Lung (tissue), 12 donors: Measurements from ENCODE around the gene OAS3. TPM values are rescaled to one million over a fixed set of nuclear protein-coding genes. Genes with fewer than 3 reads are reported as not detected.

Source experiments
- ATAC-seq: fragments of 200-7000 bp; cut with Tn5 transposase; one replicate; pipeline ENCODE4 v1.9.1; 2020; ENCODE audit warnings: moderate number of reproducible peaks; ENCODE audit not compliant: insufficient read depth, low FRiP score
- DNase-seq, 3 donors: peaks; one replicate each; pipeline ENCODE4 v3.0.0-alpha.2; 2013 to 2017
- H3K27ac ChIP-seq, 2 donors: one replicate each; pipeline ENCODE4 v1.5.1; 2013; ENCODE audit warnings: mild to moderate bottlenecking in 2 of 2, moderate library complexity in 2 of 2, control low read depth in 1 of 2, inconsistent platforms in 1 of 2, low read depth in 1 of 2, low read length in 1 of 2
- H3K27me3 ChIP-seq, 3 donors: one replicate each; pipeline ENCODE4 v1.5.1; 2013; ENCODE audit warnings: low read length in 2 of 3; ENCODE audit not compliant: control insufficient read depth in 3 of 3, insufficient read depth in 3 of 3
- H3K36me3 ChIP-seq, 4 donors: one replicate each; pipeline ENCODE4 v1.5.1; 2013; ENCODE audit warnings: low read length in 4 of 4, mild to moderate bottlenecking in 1 of 4, moderate library complexity in 1 of 4; ENCODE audit not compliant: control insufficient read depth in 4 of 4, insufficient read depth in 4 of 4
- H3K4me1 ChIP-seq, 5 donors: one replicate each; pipeline ENCODE4 v1.5.1; 2013; ENCODE audit warnings: low read length in 5 of 5, mild to moderate bottlenecking in 2 of 5, moderate library complexity in 1 of 5; ENCODE audit not compliant: control insufficient read depth in 5 of 5, insufficient read depth in 5 of 5
- H3K4me3 ChIP-seq: one replicate; pipeline ENCODE4 v1.5.1; 2013; ENCODE audit warnings: mild to moderate bottlenecking, control low read depth, moderate library complexity
- H3K9ac ChIP-seq, 2 donors: one replicate each; pipeline ENCODE4 v1.5.1; 2013; ENCODE audit warnings: low read length in 2 of 2, control low read depth in 1 of 2; ENCODE audit not compliant: insufficient read depth in 1 of 2
- H3K9me3 ChIP-seq, 4 donors: one replicate each; pipeline ENCODE4 v1.5.1; 2013; ENCODE audit warnings: low read length in 3 of 4, mild to moderate bottlenecking in 1 of 4, moderate library complexity in 1 of 4; ENCODE audit not compliant: control insufficient read depth in 4 of 4, insufficient read depth in 3 of 4
- WGBS, 2 donors: extraction: QIAGEN DNeasy Blood & Tissue Kit; methylation state at CpG; one replicate each; pipeline ENCODE4 v1.1.7; 2013; 5-methylcytosine and 5-hydroxymethylcytosine counted together
- polyA plus RNA-seq, 2 donors: library from polyadenylated mRNA; stranded (reverse); fragments of 200-250 nt; gene quantifications; one replicate each; pipeline ENCODE4 v1.2.1, GENCODE V29; 2013
- total RNA-seq, 2 donors: library from RNA; depleted of rRNA in 1 of 2; stranded (reverse); fragments of >200 nt in 1 of 2; gene quantifications; one replicate each; pipeline ENCODE4 v1.2.1, GENCODE V29; 2014 to 2021
- TF ChIP-seq, protein P1 (sequence below): IDR thresholded peaks from 2 replicates; pipeline ENCODE4 v1.5.1; 2012; ENCODE audit warnings: mild to moderate bottlenecking; ENCODE audit errors: control extremely low read depth, extremely low read depth
- donor health status: control.
- donor health status: control.
- donor health status: Bipolar disorder and iron deficiency.
- donor health status: healthy.
- donor health status: DM: yes; HTN: yes; CAD: no.

OAS3 gene
- total and polyA plus RNA-seq, 4 donors, result 5.7 to 31.9 (median 19.3) TPM

DNA sequence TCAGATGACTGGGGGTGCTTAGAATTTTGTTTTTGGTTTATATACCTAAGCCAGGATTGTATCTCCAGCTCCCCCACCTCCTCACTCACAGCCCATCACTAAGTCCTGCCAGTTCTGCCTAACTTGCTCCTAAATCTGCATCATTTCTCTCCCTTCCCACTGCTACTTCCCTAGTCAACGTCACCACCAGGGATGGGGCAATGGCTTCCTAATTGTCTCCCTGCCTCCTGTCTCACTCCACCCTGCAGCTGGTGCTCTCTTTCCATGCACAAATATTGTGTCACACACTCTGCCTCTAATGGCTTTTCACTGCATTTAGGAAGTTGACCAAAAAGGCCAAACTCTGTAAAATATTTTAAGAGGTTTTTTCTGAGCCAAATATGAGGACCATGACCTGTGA is 51.5 kb downstream of the OAS3 start:
- H3K27ac ChIP-seq, result no peak overlapping the region
- no peak overlapping the region for H3K4me3 ChIP-seq
- ATAC-seq, result no peak
- peaks cover 0 to 3% (median 1%) of the 10 kb centered on the region in 4 donors for H3K9me3 ChIP-seq
- WGBS, 2 donors, result 27 to 57% methylated on average over 1 of the region's 1 CpG
- no peak for DNase-seq
- H3K27me3 ChIP-seq, result no peaks in the 10 kb centered on the region
- H3K36me3 ChIP-seq, result peaks cover 0 to 12% (median 5%) of the 10 kb centered on the region in 4 donors
- no peak overlapping the region for H3K9ac ChIP-seq
- H3K4me1 ChIP-seq, result peaks cover 0 to 3% (median 0%) of the 10 kb centered on the region in 5 donors
- TF ChIP-seq, protein P1, sequence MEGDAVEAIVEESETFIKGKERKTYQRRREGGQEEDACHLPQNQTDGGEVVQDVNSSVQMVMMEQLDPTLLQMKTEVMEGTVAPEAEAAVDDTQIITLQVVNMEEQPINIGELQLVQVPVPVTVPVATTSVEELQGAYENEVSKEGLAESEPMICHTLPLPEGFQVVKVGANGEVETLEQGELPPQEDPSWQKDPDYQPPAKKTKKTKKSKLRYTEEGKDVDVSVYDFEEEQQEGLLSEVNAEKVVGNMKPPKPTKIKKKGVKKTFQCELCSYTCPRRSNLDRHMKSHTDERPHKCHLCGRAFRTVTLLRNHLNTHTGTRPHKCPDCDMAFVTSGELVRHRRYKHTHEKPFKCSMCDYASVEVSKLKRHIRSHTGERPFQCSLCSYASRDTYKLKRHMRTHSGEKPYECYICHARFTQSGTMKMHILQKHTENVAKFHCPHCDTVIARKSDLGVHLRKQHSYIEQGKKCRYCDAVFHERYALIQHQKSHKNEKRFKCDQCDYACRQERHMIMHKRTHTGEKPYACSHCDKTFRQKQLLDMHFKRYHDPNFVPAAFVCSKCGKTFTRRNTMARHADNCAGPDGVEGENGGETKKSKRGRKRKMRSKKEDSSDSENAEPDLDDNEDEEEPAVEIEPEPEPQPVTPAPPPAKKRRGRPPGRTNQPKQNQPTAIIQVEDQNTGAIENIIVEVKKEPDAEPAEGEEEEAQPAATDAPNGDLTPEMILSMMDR, result no peak

DNA sequence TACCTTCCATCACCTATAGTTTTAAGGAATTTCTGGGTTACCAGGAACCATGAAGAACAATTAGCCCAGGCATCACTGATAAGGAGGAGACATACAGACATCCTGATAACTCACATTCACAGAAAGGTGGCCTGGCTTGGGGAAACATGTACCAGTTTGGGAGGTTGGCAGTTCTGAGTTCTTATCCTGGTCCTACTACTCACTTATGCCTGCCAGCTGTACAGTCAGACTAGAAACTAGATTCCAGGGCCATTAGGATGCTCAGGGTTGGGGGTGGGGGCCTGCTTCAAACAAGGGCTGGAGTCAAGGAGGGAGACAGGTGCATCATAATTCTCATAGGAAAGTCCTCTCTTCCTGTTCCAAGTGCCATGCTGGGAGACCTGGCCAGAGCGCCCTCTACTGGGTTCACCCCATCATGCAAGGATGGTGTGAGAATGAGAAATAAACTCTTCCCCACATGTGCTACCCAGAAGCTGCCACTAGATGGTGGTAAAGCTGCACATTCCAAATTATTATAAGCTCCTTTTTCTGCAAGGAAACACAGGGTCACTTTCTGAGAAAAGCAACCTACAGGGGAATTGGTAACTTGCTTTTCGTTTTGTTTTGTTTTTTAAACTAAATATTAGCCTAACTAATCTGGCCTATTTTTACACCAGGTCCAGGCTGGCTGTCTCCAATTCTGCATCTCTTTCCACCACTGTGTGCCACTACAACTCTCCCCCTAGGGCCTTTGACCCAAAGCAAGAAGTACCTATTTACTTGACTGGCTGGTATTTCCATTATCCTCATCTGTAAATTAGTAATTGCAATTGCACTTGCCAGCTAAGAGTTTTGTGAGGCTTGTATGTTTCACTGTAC is 54.5 kb downstream of the OAS3 start:
- TF ChIP-seq, protein P1, result peak; percentile 44
- H3K9me3 ChIP-seq, result peaks cover 0 to 3% (median 1%) of the 10 kb centered on the region in 4 donors
- peaks cover 0 to 12% (median 4%) of the 10 kb centered on the region in 4 donors for H3K36me3 ChIP-seq
- DNase-seq (peak; percentile 28 to 36 (median 29)), ATAC-seq (peak; percentile 58)
- no peak overlapping the region for H3K4me3 ChIP-seq
- H3K27me3 ChIP-seq, result peaks cover 0 to 5% (median 0%) of the 10 kb centered on the region in 3 donors
- 17 to 21% methylated on average over 2 of the region's 2 CpGs for WGBS, 2 donors
- no peaks in the 10 kb centered on the region for H3K4me1 ChIP-seq
- no peak overlapping the region for H3K27ac ChIP-seq
- H3K9ac ChIP-seq, result no peak overlapping the region

DNA sequence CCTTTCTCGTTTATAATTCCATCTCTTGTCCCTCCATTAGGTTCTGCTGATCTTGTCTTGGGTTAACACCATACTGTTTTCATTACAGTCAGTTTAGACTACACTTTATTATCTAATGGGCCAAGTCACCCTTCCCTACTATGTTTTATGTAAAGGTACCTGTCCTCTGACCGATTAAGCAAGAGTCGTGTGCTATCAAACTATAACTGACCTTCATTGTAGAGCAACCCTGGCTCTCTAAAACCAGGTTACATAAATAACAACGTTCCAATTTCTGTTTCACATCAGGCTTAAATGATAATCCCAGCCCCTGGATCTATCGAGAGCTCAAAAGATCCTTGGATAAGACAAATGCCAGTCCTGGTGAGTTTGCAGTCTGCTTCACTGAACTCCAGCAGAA is 56.7 kb downstream of the OAS3 start:
- Histone ChIP-seq H3K4me3 (no peak overlapping the region), H3K9ac (no peak overlapping the region), H3K9me3 (peaks cover 0 to 4% (median 1%) of the 10 kb centered on the region in 4 donors), H3K27me3 (peaks cover 0 to 5% (median 0%) of the 10 kb centered on the region in 3 donors), H3K36me3 (peaks cover 0 to 18% (median 7%) of the 10 kb centered on the region in 4 donors), H3K27ac (no peak overlapping the region), H3K4me1 (no peaks in the 10 kb centered on the region)
- no peak for DNase-seq
- 84 to 88% methylated on average over 5 of the region's 5 CpGs for WGBS, 2 donors
- ATAC-seq, result no peak
- TF ChIP-seq, protein P1, result no peak
